ENCODE data around the gene PTGFRN. TPM values are rescaled to one million over a fixed set of nuclear protein-coding genes. Genes with fewer than 3 reads are reported as not detected.
"Not testable (repeated sequence)": the region's sequence is repeated elsewhere in the genome, so short reads cannot be mapped to it uniquely, and the experiment has no call there.

The PTGFRN gene
- total RNA-seq, 4 donors from 2014 or later, result 64.5 to 92.0 (median 83.9) TPM

GRCh38 chr1:116934586-116935207 lies 25.0 kb downstream of the PTGFRN start:
- Histone ChIP-seq H3K27me3 (no peaks in the 10 kb centered on the region), H3K4me1 (peaks cover 6% of the 10 kb centered on the region), H3K4me3 (no peak overlapping the region), H3K27ac (no peak overlapping the region), H3K36me3 (no peaks in the 10 kb centered on the region), H3K9me3 (no peaks in the 10 kb centered on the region)
- TF ChIP-seq, protein P1, sequence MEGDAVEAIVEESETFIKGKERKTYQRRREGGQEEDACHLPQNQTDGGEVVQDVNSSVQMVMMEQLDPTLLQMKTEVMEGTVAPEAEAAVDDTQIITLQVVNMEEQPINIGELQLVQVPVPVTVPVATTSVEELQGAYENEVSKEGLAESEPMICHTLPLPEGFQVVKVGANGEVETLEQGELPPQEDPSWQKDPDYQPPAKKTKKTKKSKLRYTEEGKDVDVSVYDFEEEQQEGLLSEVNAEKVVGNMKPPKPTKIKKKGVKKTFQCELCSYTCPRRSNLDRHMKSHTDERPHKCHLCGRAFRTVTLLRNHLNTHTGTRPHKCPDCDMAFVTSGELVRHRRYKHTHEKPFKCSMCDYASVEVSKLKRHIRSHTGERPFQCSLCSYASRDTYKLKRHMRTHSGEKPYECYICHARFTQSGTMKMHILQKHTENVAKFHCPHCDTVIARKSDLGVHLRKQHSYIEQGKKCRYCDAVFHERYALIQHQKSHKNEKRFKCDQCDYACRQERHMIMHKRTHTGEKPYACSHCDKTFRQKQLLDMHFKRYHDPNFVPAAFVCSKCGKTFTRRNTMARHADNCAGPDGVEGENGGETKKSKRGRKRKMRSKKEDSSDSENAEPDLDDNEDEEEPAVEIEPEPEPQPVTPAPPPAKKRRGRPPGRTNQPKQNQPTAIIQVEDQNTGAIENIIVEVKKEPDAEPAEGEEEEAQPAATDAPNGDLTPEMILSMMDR (IDR thresholded peaks at IDR 0.05), result no peak
- TF ChIP-seq EP300 (IDR thresholded peaks at IDR 0.05) (no peak), POLR2A (IDR thresholded peaks at IDR 0.05) (no peak), POLR2AphosphoS5 (IDR thresholded peaks at IDR 0.05) (no peak)
- no peak for DNase-seq (ENCODE audit: low spot score in 2 of 2)
- WGBS, result 76% methylated on average over 2 of the region's 3 CpGs

DNA sequence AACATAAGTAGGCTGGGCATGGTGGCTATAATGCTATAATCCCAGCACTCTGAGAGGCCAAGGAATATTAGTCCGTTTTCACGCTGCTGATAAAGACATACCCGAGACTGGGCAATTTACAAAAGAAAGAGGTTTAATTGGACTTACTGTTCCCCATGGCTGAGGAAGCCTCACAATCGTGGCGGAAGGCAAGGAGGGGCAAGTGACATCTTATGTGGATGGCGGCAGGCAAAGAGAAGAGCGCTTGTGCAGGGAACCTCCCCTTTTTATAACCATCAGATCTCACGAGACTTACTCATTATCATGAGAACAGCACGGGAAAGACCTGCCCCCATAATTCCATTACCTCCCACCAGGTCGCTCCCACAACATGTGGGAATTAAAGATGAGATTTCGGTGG lies 28.5 kb downstream of the PTGFRN start:
- no peak for TF ChIP-seq POLR2AphosphoS5 (IDR thresholded peaks at IDR 0.05)
- TF ChIP-seq POLR2A (IDR thresholded peaks at IDR 0.05), result no peak
- TF ChIP-seq EP300 (IDR thresholded peaks at IDR 0.05), result no peak
- TF ChIP-seq, protein P1 (IDR thresholded peaks at IDR 0.05), result no peak
- H3K4me1 ChIP-seq, result peaks cover 13% of the 10 kb centered on the region
- DNase-seq (ENCODE audit: low spot score in 2 of 2), result no peak
- H3K9me3 ChIP-seq, result no peaks in the 10 kb centered on the region
- H3K4me3 ChIP-seq, result no peak overlapping the region
- H3K27me3 ChIP-seq, result no peaks in the 10 kb centered on the region
- no peak overlapping the region for H3K27ac ChIP-seq
- WGBS, result 93% methylated on average over 11 of the region's 11 CpGs
- H3K36me3 ChIP-seq, result peaks cover 12% of the 10 kb centered on the region

GRCh38 chr1:116939780-116940543 lies 30.2 kb downstream of the PTGFRN start:
- H3K27ac ChIP-seq; H3K4me3 ChIP-seq; DNase-seq (ENCODE audit: low spot score in 2 of 2); H3K9me3 ChIP-seq; H3K27me3 ChIP-seq: not testable (repeated sequence)
- H3K36me3 ChIP-seq, result peaks cover 27% of the 10 kb centered on the region
- peaks cover 13% of the 10 kb centered on the region for H3K4me1 ChIP-seq
- WGBS, result 59% methylated on average over 6 of the region's 6 CpGs

GRCh38 chr1:116940814-116941599 lies 31.3 kb downstream of the PTGFRN start:
- Histone ChIP-seq H3K27ac (no peak overlapping the region), H3K36me3 (peaks cover 35% of the 10 kb centered on the region), H3K9me3 (no peaks in the 10 kb centered on the region), H3K4me1 (peaks cover 13% of the 10 kb centered on the region), H3K27me3 (no peaks in the 10 kb centered on the region), H3K4me3 (no peak overlapping the region)
- no peak for TF ChIP-seq POLR2AphosphoS5 (IDR thresholded peaks at IDR 0.05)
- TF ChIP-seq, protein P1 (IDR thresholded peaks at IDR 0.05), result no peak
- no peak for TF ChIP-seq EP300 (IDR thresholded peaks at IDR 0.05)
- no peak for TF ChIP-seq POLR2A (IDR thresholded peaks at IDR 0.05)
- 86% methylated on average over 2 of the region's 2 CpGs for WGBS
- no peak for DNase-seq (ENCODE audit: low spot score in 2 of 2)

- WGBS, result 95% methylated on average over 11 of the region's 13 CpGs
- Histone ChIP-seq H3K4me3 (no peak overlapping the region), H3K9me3 (no peaks in the 10 kb centered on the region), H3K4me1 (peaks cover 13% of the 10 kb centered on the region), H3K36me3 (peaks cover 37% of the 10 kb centered on the region), H3K27ac (no peak overlapping the region), H3K27me3 (no peaks in the 10 kb centered on the region)
- TF ChIP-seq POLR2A (IDR thresholded peaks at IDR 0.05), result no peak
- no peak for TF ChIP-seq POLR2AphosphoS5 (IDR thresholded peaks at IDR 0.05)
- no peak for TF ChIP-seq EP300 (IDR thresholded peaks at IDR 0.05)
- TF ChIP-seq, protein P1 (IDR thresholded peaks at IDR 0.05), result no peak
- no peak for DNase-seq (ENCODE audit: low spot score in 2 of 2)
Measured at GRCh38 chr1:116941670-116942069, 32.0 kb downstream of the PTGFRN start.
